Fibroblast of upper back skin (primary cell): Measurements from ENCODE around the gene TSPAN16.
"Not testable (repeated sequence)": the region's sequence is repeated elsewhere in the genome, so short reads cannot be mapped to it uniquely, and the experiment has no call there.

Experiments
- DNase-seq: peaks from one replicate; pipeline ENCODE4 v3.0.0-alpha.2; 2013

TSPAN16 gene

DNA sequence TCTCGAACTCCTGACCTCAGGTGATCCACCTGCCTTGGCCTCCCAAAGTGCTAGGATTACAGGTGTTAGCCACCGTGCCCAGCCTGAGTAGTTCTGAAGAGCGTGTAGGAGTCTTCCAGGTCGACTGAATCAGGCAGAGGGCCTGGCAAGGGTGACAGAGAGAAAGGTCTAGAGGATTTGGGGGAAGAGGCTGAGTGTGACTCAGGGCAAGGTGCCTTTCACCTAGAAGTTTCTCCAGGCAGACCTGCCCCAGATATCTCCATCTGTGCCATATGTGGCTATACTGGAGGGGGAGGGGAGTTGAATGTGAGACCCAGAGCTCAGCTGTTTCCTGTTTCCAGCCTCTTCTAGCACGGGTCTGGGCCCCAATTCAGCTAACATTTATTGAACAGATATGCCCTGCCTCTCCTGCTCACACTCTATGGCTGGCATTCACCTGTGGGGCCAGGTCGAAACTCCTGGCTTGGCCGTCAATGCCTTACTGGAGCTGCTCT lies 51.6 kb downstream of the TSPAN16 start:
- DNase-seq: no peak

DNA sequence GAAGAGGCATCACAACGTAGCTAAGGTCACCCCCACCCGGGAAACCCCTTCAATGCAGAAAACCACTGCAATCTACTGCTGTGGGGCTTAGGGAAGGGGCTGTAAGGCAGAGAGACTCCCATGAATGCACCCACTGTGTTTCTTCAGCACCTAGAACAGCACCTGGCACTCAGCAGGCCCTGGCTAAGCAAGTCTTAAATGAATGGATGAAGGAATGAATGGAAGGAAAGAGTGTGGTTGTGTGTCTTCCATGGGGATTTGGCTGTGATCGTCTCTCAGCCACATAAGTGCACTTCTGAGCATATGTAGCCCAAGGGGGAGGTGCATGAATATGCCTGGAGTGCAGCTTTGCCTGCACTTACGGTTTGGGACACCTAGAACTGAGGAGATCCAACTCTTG lies 53.2 kb downstream of the TSPAN16 start:
- no peak for DNase-seq

DNA sequence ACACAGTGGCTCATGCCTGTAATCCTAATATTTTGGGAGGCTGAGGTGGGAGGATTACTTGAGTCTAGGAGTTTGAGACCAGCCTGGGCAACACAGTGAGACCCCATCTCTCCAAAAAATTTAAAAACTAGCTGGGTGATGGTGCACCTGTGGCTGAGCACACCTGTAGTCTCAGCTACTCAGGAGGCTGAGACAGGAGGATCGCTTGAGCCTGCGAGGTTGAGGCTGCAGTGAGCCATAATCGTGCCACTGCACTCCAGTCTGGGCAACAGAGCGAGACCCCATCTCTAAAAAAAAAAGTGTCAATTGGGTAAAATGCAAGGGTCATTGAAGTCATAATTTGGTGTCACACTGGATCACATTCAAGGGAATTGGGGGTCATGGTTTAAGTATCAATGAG lies 58.1 kb downstream of the TSPAN16 start:
- DNase-seq: not testable (repeated sequence)

DNA sequence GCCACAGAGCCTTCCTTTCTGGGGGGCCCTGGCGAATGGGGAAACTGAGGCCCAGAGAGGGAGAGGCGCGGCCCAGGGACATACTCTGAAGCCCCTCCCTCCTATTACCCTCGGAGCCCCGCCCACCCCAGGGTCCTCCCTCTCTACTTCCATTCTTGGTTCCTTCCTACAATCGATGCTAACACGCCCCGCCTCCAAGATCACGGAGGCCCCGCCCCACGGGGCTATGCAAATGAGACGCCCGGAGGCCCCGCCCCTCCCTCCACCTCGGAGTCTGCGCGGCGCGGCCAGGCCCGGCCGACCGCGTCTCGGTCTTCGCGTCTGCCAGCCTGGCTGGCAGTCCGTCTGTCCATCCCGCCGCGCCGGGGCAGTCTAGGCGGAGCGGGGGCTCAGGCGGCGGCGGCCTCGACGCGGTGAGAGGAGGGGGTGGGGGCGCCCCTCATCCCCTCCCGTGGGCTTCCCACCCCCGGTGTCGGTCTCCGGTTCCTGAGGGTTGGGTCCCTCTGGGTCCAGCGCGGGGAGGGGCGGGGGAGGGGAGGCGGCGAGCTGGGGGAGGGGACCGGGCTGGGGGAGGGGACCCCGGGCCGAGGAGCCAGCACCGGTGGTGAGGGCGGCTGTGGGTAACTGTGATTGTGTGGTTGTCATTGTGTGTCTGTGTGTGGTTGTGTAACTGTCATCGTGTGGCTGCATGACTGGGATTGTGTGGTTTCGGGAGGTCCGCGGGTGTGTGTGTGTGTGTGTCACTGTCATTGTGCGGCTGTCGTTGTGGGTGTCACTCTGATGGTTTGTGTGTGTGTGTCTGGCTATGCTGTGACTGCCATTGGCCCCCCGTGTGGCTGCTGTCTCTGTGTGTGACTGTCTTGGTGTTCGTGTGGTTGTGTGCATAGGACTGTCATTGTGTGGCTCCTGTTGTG lies 59.5 kb downstream of the TSPAN16 start, which contains the start of gene PLPPR2:
Gene PLPPR2 (plus strand): TSS at position 273 of the 914 bp plus-strand sequence. CDS start 2,242 bp downstream, outside the sequence.
- peak; percentile 91 for DNase-seq

DNA sequence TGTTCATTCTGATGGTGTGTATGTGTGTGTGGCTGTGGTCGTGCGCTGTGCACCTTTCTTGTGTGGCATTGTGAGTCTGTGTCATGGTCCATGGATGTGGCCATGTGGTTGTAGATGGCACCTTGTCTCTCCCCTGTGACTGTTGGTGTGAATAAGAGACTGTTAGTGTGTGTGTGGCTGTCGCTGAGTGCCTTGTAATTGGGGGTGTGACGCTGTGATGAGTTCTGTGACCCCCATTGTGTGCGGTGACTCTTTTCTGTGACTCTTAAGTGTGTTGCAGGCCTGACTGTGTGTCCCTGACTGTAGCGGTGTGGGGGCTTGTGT lies 60.1 kb downstream of the TSPAN16 start:
- no peak for DNase-seq

DNA sequence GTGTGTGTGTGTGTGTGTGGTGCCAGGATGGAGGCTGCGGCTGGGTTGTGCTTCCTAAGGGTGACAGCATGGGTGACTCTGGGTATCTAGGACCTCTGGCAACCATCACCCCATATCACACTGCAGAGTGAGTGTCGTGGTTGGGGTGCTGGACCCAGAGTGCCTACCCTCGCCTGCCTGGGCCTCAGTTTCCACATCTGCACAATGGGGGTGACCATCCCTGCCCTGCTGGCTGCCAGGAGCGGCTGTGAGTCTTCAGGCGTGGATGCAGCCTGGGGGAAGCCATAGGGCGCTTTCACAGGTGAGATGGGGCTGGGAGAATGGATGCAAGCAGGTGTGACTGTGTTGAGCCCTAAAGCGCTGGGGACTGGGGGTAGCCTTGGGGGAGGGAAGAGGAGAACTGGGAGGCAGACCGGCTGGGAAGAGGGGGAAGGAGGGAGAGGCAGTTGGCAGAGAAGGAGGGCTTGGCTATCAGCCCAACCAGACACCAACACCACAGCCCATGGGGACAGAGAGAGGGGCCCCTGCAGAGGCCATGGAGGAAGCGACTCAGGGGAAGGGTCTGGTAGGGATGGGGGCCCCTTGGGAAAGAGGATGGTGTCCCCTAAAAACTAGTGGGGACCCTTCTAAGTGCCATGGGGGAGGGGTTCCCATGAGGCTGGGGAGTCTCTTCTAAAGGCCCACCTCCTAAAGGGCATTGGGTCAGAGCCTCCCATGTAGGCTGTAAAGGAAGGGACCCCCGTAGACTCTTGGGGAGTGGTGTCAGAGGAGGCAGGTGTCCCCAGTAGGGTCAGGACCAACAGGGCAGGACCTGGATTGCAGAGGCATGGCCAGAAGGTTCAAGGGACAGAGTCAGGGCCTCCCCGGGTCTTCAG lies 61.0 kb downstream of the TSPAN16 start:
- DNase-seq: no peak

DNA sequence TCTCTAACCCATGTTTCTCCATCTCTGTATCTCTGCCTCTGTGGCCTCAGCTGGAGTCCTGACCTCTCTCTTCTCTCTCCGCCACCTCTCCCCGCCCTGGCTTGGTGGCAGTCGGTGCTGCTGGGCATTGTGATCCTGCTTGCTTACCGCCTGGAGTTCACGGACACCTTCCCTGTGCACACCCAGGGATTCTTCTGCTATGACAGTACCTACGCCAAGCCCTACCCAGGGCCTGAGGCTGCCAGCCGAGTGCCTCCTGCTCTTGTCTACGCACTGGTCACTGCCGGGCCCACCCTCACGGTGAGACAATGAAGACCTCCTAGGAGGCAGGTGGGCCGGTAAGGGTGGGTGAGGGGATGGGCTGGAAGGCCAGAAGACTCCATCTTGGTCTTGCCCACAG lies 63.5 kb downstream of the TSPAN16 start:
- no peak for DNase-seq

DNA sequence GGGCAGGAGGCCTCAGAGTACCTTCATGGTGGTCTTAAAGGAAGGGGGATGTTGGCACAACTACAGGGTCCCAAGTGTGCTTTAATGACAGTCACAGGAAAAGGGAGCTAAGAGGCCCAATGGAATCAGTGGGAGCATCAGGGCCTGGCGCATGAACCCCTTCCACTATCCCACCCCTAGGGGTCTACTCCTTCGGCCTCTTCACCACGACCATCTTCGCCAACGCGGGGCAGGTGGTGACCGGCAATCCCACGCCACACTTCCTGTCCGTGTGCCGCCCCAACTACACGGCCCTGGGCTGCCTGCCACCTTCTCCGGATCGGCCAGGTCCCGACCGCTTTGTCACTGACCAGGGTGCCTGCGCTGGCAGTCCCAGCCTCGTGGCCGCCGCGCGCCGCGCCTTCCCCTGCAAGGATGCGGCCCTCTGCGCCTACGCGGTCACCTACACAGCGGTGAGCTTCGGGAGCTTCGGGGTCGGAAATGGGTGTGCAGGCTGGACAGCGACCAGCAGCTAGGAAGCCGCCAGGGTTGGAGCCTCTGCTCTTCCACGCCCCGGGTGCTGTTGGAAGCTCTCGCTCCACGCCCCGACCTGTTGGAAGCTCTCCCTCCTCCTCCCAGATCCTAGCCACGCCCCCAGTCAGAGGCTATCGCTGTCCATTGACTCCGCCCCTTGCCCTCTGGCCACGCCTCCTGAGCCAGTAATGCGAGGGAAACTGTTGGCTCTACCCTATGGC lies 65.2 kb downstream of the TSPAN16 start:
- no peak for DNase-seq

DNA sequence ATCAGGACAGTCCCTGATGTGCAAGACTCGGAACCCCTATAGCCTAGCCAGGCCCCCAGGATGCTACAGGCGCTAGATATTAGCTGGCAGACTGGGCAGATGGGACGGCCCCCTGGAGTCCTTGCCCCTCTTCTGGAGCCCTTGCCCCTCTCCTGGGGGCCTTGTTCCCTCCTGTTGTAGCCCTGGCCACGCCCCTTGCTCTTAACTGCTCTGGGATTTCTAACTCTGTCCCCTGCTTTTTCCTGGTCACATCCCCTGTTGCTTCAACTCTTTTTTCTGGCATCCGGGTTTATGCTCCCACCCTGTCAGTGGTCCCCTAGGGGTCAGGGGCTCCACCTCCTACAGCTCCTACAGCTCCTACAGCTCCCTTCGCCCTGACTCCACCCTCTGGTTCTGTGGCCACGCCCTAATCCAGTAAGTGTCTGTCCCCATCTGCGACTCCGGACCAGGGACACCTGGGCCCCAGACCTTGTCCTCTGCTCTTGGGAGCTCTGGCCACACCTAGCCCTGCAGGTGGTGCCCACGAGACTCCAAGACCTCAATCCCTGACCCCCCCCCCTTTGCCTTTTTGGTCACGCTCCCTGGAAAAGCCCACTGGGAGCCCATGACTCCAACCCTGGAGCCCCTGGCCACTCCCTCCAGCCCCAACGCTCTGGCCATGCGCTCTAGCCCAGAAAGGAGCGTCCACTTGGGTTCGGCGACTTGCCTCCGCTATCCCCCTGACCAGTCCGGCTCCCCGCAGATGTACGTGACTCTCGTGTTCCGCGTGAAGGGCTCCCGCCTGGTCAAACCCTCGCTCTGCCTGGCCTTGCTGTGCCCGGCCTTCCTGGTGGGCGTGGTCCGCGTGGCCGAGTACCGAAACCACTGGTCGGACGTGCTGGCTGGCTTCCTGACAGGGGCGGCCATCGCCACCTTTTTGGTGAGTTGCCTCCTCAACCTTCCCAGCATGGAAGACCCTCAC lies 66.1 kb downstream of the TSPAN16 start:
- no peak for DNase-seq

DNA sequence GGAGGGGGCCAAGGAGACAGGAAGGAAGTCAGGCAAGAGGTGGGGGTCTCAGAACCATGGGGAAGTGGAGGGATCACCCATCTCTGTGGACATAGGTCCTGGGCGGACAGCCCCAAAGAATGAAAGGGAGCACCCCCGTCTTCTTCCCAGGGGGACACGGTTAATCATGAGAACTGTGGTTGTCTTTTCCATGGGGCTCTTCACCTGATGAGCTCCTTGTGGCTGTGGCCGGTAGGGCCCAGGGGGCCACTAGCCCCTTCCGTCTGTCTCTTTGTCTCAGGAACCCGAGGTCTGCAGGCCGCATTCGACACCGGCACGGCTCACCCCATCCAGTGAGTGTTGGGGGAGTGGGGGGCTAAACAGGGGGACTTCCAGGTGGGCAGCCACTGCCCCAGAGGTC lies 67.9 kb downstream of the TSPAN16 start:
- no peak for DNase-seq

DNA sequence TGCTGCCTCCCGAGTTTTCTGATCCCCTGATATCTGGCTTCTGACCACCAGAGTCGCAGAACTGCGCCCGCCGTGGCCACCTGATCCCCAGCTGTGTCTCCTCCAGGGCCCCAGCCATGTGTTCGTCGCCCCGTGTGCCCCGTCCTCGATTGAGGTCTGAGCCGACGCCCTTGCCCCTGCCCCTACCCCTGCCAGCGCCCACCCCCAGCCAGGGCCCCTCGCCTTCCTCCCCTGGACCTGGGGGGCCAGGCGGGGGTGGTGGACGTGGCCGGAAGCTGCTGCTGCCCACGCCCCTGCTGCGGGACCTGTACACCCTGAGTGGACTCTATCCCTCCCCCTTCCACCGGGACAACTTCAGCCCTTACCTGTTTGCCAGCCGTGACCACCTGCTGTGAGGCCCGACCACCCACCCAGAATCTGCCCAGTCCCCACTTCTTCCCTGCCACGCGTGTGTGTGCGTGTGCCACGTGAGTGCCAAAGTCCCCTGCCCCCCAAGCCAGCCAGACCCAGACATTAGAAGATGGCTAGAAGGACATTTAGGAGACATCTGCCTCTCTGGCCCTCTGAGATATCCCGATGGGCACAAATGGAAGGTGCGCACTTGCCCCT lies 68.4 kb downstream of the TSPAN16 start:
- DNase-seq: no peak

DNA sequence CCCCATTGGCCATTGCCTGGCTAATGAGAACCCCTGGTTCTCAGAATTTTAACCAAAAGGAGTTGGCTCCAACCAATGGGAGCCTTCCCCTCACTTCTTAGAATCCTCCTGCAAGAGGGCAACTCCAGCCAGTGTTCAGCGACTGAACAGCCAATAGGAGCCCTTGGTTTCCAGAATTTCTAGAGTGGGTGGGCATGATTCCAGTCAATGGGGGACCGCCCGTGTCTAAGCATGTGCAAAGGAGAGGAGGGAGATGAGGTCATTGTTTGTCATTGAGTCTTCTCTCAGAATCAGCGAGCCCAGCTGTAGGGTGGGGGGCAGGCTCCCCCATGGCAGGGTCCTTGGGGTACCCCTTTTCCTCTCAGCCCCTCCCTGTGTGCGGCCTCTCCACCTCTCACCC lies 69.0 kb downstream of the TSPAN16 start:
- DNase-seq: no peak
